Measurements from ENCODE around the gene IGFBP4. TPM values are rescaled to one million over a fixed set of nuclear protein-coding genes. Genes with fewer than 3 reads are reported as not detected.

The IGFBP4 gene
- total RNA-seq, 4 donors from 2014 or later = 675 to 1,301 (median 748) TPM

GRCh38 chr17:40451420-40451819 lies 8.2 kb downstream of the IGFBP4 start:
- H3K9me3 ChIP-seq = no peaks in the 10 kb centered on the region
- TF ChIP-seq EP300 (IDR thresholded peaks at IDR 0.05) (peak; percentile 42 to 85), POLR2A (IDR thresholded peaks at IDR 0.05) (no peak)
- TF ChIP-seq, protein P1, sequence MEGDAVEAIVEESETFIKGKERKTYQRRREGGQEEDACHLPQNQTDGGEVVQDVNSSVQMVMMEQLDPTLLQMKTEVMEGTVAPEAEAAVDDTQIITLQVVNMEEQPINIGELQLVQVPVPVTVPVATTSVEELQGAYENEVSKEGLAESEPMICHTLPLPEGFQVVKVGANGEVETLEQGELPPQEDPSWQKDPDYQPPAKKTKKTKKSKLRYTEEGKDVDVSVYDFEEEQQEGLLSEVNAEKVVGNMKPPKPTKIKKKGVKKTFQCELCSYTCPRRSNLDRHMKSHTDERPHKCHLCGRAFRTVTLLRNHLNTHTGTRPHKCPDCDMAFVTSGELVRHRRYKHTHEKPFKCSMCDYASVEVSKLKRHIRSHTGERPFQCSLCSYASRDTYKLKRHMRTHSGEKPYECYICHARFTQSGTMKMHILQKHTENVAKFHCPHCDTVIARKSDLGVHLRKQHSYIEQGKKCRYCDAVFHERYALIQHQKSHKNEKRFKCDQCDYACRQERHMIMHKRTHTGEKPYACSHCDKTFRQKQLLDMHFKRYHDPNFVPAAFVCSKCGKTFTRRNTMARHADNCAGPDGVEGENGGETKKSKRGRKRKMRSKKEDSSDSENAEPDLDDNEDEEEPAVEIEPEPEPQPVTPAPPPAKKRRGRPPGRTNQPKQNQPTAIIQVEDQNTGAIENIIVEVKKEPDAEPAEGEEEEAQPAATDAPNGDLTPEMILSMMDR (IDR thresholded peaks at IDR 0.05) = no peak
- DNase-seq (ENCODE audit: low spot score in 2 of 2) = peak; percentile 79 to 83
- no peaks in the 10 kb centered on the region for H3K27me3 ChIP-seq
- H3K36me3 ChIP-seq = peaks cover 0 to 36% (median 3%) of the 10 kb centered on the region in 3 donors
- no peak overlapping the region for H3K4me3 ChIP-seq
- WGBS, 2 donors = 14 to 20% methylated on average over 6 of the region's 6 CpGs
- H3K4me1 ChIP-seq = peaks cover 0 to 94% (median 66%) of the 10 kb centered on the region in 4 donors
- H3K27ac ChIP-seq = peak overlapping the region; percentile 58 to 95 (median 82)

- Histone ChIP-seq H3K4me3 (no peak overlapping the region), H3K27me3 (no peaks in the 10 kb centered on the region), H3K27ac (peak overlapping the region; percentile 58 to 95 (median 82)), H3K4me1 (peaks cover 0 to 94% (median 68%) of the 10 kb centered on the region in 4 donors), H3K9me3 (no peaks in the 10 kb centered on the region), H3K36me3 (peaks cover 0 to 45% (median 3%) of the 10 kb centered on the region in 3 donors)
- 38 to 43% methylated on average over 7 of the region's 7 CpGs for WGBS, 2 donors
- peak in 1 of 2 donors; percentile 70 for DNase-seq (ENCODE audit: low spot score in 2 of 2)
- TF ChIP-seq, protein P1 (IDR thresholded peaks at IDR 0.05) = no peak
- TF ChIP-seq POLR2A (IDR thresholded peaks at IDR 0.05) (no peak), EP300 (IDR thresholded peaks at IDR 0.05) (peak in 1 of 2 donors; percentile 82)
Measured at GRCh38 chr17:40452216-40452787, 9.1 kb downstream of the IGFBP4 start.

- peaks cover 0 to 94% (median 65%) of the 10 kb centered on the region in 4 donors for H3K4me1 ChIP-seq
- H3K27ac ChIP-seq = peak overlapping the region; percentile 58 to 95 (median 82)
- no peaks in the 10 kb centered on the region for H3K9me3 ChIP-seq
- H3K4me3 ChIP-seq = no peak overlapping the region
- peaks cover 0 to 51% (median 3%) of the 10 kb centered on the region in 3 donors for H3K36me3 ChIP-seq
- no peaks in the 10 kb centered on the region for H3K27me3 ChIP-seq
- no peak for TF ChIP-seq POLR2A (IDR thresholded peaks at IDR 0.05)
- TF ChIP-seq, protein P1 (IDR thresholded peaks at IDR 0.05) = no peak
- TF ChIP-seq EP300 (IDR thresholded peaks at IDR 0.05) = no peak
- 71 to 75% methylated on average over 15 of the region's 15 CpGs for WGBS, 2 donors
- no peak for DNase-seq (ENCODE audit: low spot score in 2 of 2)
Measured at GRCh38 chr17:40452921-40453378, 9.7 kb downstream of the IGFBP4 start.

- H3K4me1 ChIP-seq = peaks cover 0 to 94% (median 61%) of the 10 kb centered on the region in 4 donors
- H3K9me3 ChIP-seq = no peaks in the 10 kb centered on the region
- H3K36me3 ChIP-seq = peaks cover 0 to 51% (median 3%) of the 10 kb centered on the region in 3 donors
- peak overlapping the region; percentile 17 to 95 (median 60) for H3K27ac ChIP-seq
- TF ChIP-seq POLR2A (IDR thresholded peaks at IDR 0.05) = no peak
- TF ChIP-seq EP300 (IDR thresholded peaks at IDR 0.05) = no peak
- TF ChIP-seq, protein P1 (IDR thresholded peaks at IDR 0.05) = no peak
- no peak overlapping the region for H3K4me3 ChIP-seq
- no peaks in the 10 kb centered on the region for H3K27me3 ChIP-seq
- 74 to 85% methylated on average over 19 of the region's 19 CpGs for WGBS, 2 donors
- DNase-seq (ENCODE audit: low spot score in 2 of 2) = no peak
Measured at GRCh38 chr17:40453881-40454612, 10.8 kb downstream of the IGFBP4 start.

DNA sequence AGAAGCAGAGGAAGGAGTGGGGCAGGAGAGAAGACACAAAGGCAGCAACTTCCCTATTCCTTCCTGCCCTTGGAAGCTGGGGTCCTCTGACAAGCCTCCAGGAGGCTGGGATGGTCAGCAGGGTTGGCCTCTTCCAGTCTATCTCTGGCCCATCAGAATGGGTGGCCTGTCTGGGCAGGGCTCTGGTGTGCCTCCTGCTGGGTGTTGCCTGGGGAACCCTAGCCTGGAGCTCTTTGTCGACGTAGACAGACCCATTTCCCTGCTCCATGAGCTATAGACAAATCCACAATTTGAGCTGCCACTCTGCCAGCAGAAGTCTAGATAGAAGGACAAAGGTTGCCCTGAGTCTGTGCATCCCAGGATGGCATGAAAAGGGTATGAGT lies 11.4 kb downstream of the IGFBP4 start:
- Histone ChIP-seq H3K4me3 (no peak overlapping the region), H3K27ac (peak overlapping the region in 2 of 4 donors; percentile 12 to 95), H3K27me3 (no peaks in the 10 kb centered on the region), H3K36me3 (peaks cover 0 to 51% (median 3%) of the 10 kb centered on the region in 3 donors), H3K4me1 (peaks cover 0 to 94% (median 56%) of the 10 kb centered on the region in 4 donors), H3K9me3 (no peaks in the 10 kb centered on the region)
- no peak for DNase-seq (ENCODE audit: low spot score in 2 of 2)
- 54 to 70% methylated on average over 2 of the region's 2 CpGs for WGBS, 2 donors
- TF ChIP-seq POLR2A (IDR thresholded peaks at IDR 0.05) = no peak
- TF ChIP-seq EP300 (IDR thresholded peaks at IDR 0.05) = no peak
- TF ChIP-seq, protein P1 (IDR thresholded peaks at IDR 0.05) = no peak

Data from tibial nerve (tissue), 4 donors.